KMS-11 (cell line): ENCODE measurements around the gene C19orf33.
A peak's percentile ranks its signal among the peaks of the same experiment; 100 is the strongest.
"Not testable (repeated sequence)": the region's sequence is repeated elsewhere in the genome, so short reads cannot be mapped to it uniquely, and the experiment has no call there.

Source experiments
- H2AFZ ChIP-seq: fragments of 200-600 bp; sonication (generic); 2 replicates; pipeline ENCODE4 v1.6.1; 2016; ENCODE audit warnings: antibody characterized with exemption, mixed run types, low read depth
- H3K27ac ChIP-seq: fragments of 200-600 bp; sonication (generic); 2 replicates; pipeline ENCODE4 v1.6.1; 2016; ENCODE audit warnings: mild to moderate bottlenecking, mixed run types
- H3K27me3 ChIP-seq: fragments of 200-600 bp; sonication (generic); 2 replicates; pipeline ENCODE4 v1.6.1; 2017; ENCODE audit warnings: mild to moderate bottlenecking, low read depth, mixed run types, moderate library complexity; ENCODE audit not compliant: insufficient read depth
- H3K36me3 ChIP-seq: fragments of 200-600 bp; sonication (generic); 2 replicates; pipeline ENCODE4 v1.6.1; 2017; ENCODE audit warnings: mild to moderate bottlenecking, mixed run types; ENCODE audit not compliant: insufficient read depth
- H3K4me1 ChIP-seq: fragments of 200-600 bp; sonication (generic); 2 replicates; pipeline ENCODE4 v1.6.1; 2016; ENCODE audit warnings: mild to moderate bottlenecking, low read depth, mixed run types; ENCODE audit not compliant: poor library complexity, severe bottlenecking
- H3K4me2 ChIP-seq: fragments of 200-600 bp; sonication (generic); 2 replicates; pipeline ENCODE4 v1.7.0; 2016; ENCODE audit warnings: mild to moderate bottlenecking, mixed run types
- H3K4me3 ChIP-seq: fragments of 200-600 bp; sonication (generic); IDR thresholded peaks from 2 replicates; pipeline ENCODE4 v1.6.1; 2017; ENCODE audit warnings: low read depth, low read length, mixed read lengths; ENCODE audit not compliant: insufficient read depth
- H3K79me2 ChIP-seq: fragments of 200-600 bp; sonication (generic); 2 replicates; pipeline ENCODE4 v1.6.1; 2016; ENCODE audit warnings: low read depth, mixed run types; ENCODE audit not compliant: insufficient read depth
- H3K9ac ChIP-seq: fragments of 200-600 bp; sonication (generic); 2 replicates; pipeline ENCODE4 v1.6.1; 2016; ENCODE audit warnings: mild to moderate bottlenecking, mixed run types
- H4K20me1 ChIP-seq: fragments of 200-600 bp; sonication (generic); 2 replicates; pipeline ENCODE4 v1.6.1; 2016; ENCODE audit warnings: mild to moderate bottlenecking, mixed run types; ENCODE audit not compliant: insufficient read depth
- CTCF ChIP-seq: fragments of 200-600 bp; sonication (generic); conservative IDR thresholded peaks from 2 replicates; pipeline ENCODE4 v1.6.1; 2017; ENCODE audit warnings: low read depth, mild to moderate bottlenecking, antibody characterized with exemption, low read length, moderate library complexity, mixed read lengths

Gene C19orf33

GRCh38 chr19:38337360-38337653, 33.3 kb downstream of the C19orf33 start:
- H3K27ac ChIP-seq, result no peak overlapping the region
- peak overlapping the region; percentile 99; the same call in 1 of the 2 replicates for H2AFZ ChIP-seq
- H3K9ac ChIP-seq, result no peak overlapping the region

GRCh38 chr19:38339011-38339410, 35.0 kb downstream of the C19orf33 start:
- H3K79me2 ChIP-seq, H3K27ac ChIP-seq, H3K9ac ChIP-seq, H3K4me1 ChIP-seq, H4K20me1 ChIP-seq, H3K27me3 ChIP-seq, H2AFZ ChIP-seq, H3K4me2 ChIP-seq, H3K4me3 ChIP-seq, H3K36me3 ChIP-seq: not testable (repeated sequence)

More at GRCh38 chr19:38337360-38337653, 33.3 kb downstream of the C19orf33 start:
- no peak for TF ChIP-seq CTCF
- no peaks in the 10 kb centered on the region for H4K20me1 ChIP-seq
- H3K4me3 ChIP-seq, result no peak overlapping the region
- no peaks in the 10 kb centered on the region for H3K27me3 ChIP-seq
- no peaks in the 10 kb centered on the region for H3K79me2 ChIP-seq
- no peaks in the 10 kb centered on the region for H3K36me3 ChIP-seq
- H3K4me2 ChIP-seq, result peak overlapping the region; percentile 89
- peaks cover 6% of the 10 kb centered on the region for H3K4me1 ChIP-seq

- Histone ChIP-seq H3K4me2 (no peak overlapping the region), H3K36me3 (no peaks in the 10 kb centered on the region), H3K9ac (no peak overlapping the region), H4K20me1 (no peaks in the 10 kb centered on the region), H3K4me3 (no peak overlapping the region), H3K79me2 (no peaks in the 10 kb centered on the region), H3K27ac (no peak overlapping the region), H2AFZ (no peak overlapping the region), H3K27me3 (no peaks in the 10 kb centered on the region), H3K4me1 (peaks cover 6% of the 10 kb centered on the region)
- no peak for TF ChIP-seq CTCF
These were observed 36.9 kb downstream of the C19orf33 start for GRCh38 chr19:38340927-38341326.

- Histone ChIP-seq H3K4me1 (no peaks in the 10 kb centered on the region), H3K27ac (no peak overlapping the region), H3K36me3 (no peaks in the 10 kb centered on the region), H3K79me2 (no peaks in the 10 kb centered on the region), H4K20me1 (no peaks in the 10 kb centered on the region), H2AFZ (no peak overlapping the region), H3K27me3 (no peaks in the 10 kb centered on the region), H3K9ac (no peak overlapping the region), H3K4me2 (no peak overlapping the region), H3K4me3 (no peak overlapping the region)
- TF ChIP-seq CTCF, result no peak
These were observed 42.8 kb downstream of the C19orf33 start for GRCh38 chr19:38346837-38347236.

GRCh38 chr19:38350883-38351282, 46.8 kb downstream of the C19orf33 start:
- Histone ChIP-seq H3K27ac (no peak overlapping the region), H3K79me2 (no peaks in the 10 kb centered on the region), H3K36me3 (no peaks in the 10 kb centered on the region), H3K27me3 (no peaks in the 10 kb centered on the region; the same call in 1 of the 2 replicates), H4K20me1 (no peaks in the 10 kb centered on the region), H3K9ac (no peak overlapping the region), H3K4me2 (no peak overlapping the region), H3K4me1 (no peaks in the 10 kb centered on the region), H2AFZ (no peak overlapping the region), H3K4me3 (no peak overlapping the region)
- no peak for TF ChIP-seq CTCF
